Natural killer cell treated with Interleukin-12 subunit alpha and Interleukin-12 subunit beta and Interleukin-15 and Interleukin-18, amount 100 ng/mL, for 72 hours (primary cell): ENCODE measurements around the gene KRTAP5-3. TPM values are rescaled to one million over a fixed set of nuclear protein-coding genes. Genes with fewer than 3 reads are reported as not detected.
"Not testable (repeated sequence)": the region's sequence is repeated elsewhere in the genome, so short reads cannot be mapped to it uniquely, and the experiment has no call there.

Experiments used
- ATAC-seq, 2 donors: fragments of 150-1000 bp; cut with Tn5 transposase in 1 of 2; sonication (Bioruptor Pico), chemical (Tn5 transposase) in 1 of 2; 2 replicates each; pipeline ENCODE4 v1.10.0; 2021
- DNase-seq: peaks from one replicate; pipeline ENCODE4 v3.0.0; 2022; ENCODE audit warnings: low spot score
- H3K27ac Mint-ChIP-seq, 2 donors: 1 replicate in 1 of 2; 2 replicates in 1 of 2; pipeline ENCODE4 v1.8.0; 2022; ENCODE audit warnings: mixed read lengths in 2 of 2, mild to moderate bottlenecking in 1 of 2, moderate library complexity in 1 of 2
- H3K27me3 Mint-ChIP-seq, 2 donors: 1 replicate in 1 of 2; 2 replicates in 1 of 2; pipeline ENCODE4 v1.8.0; 2022; ENCODE audit warnings: mixed read lengths in 2 of 2
- H3K36me3 Mint-ChIP-seq: one replicate; pipeline ENCODE4 v1.8.0; 2022; ENCODE audit warnings: mixed read lengths
- H3K4me1 Mint-ChIP-seq, 2 donors: 1 replicate in 1 of 2; 2 replicates in 1 of 2; pipeline ENCODE4 v1.8.0; 2022; ENCODE audit warnings: low read depth in 2 of 2, mixed read lengths in 2 of 2, mild to moderate bottlenecking in 1 of 2
- H3K4me3 Mint-ChIP-seq: one replicate; pipeline ENCODE4 v1.8.0; 2022; ENCODE audit warnings: mixed read lengths
- H3K9me3 Mint-ChIP-seq: 2 replicates; pipeline ENCODE4 v1.8.0; 2022; ENCODE audit warnings: mixed read lengths
- total RNA-seq, 2 donors: library from RNA; stranded (reverse); gene quantifications; one replicate each; pipeline ENCODE4 v1.2.3, GENCODE V29; 2022

KRTAP5-3 gene
- total RNA-seq, 2 donors from 2014 or later: not detected

DNA sequence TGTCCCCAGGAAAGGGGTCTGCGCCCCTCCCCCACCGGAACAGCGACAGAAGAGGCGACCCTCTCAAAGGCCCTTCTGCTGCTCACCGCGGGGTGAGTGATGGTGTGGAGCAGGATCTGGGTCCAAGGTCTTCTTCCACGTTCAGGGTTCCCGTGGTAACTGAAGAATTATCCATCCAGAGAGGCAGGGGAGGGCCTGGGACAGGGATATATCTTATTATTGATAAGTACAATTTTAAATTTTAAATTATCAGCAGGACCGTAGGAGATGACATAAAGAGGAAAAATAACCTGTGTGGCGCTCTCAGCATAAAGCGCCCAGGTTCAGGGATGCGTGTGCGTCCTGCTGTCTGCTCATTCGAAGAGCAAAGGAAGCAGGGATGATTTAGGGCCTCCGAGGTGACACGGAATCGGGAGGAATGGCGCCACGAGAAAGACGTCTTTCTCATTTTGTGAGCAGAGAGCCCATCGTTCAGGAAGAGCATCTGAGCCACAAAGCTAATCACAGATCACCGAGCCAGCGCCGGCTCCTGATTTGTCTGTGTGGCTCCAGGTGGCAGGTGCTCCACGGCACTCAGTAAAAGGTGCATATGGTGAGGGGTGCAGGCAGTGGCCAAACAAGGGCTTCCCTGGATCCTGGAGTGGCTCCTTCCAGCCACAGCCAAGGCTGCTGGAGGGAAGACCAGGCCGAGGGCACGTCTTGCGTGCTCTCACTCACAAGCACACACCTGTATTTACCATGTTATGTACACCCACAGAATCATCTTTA lies 40.6 kb upstream of the KRTAP5-3 start:
- no peaks in the 10 kb centered on the region for H3K9me3 Mint-ChIP-seq
- H3K27ac Mint-ChIP-seq: no peak overlapping the region
- no peaks in the 10 kb centered on the region for H3K36me3 Mint-ChIP-seq
- ATAC-seq (no peak), DNase-seq (no peak)
- H3K4me1 Mint-ChIP-seq: no peaks in the 10 kb centered on the region
- no peak overlapping the region for H3K4me3 Mint-ChIP-seq
- peaks cover 14 to 16% of the 10 kb centered on the region in 2 donors for H3K27me3 Mint-ChIP-seq

DNA sequence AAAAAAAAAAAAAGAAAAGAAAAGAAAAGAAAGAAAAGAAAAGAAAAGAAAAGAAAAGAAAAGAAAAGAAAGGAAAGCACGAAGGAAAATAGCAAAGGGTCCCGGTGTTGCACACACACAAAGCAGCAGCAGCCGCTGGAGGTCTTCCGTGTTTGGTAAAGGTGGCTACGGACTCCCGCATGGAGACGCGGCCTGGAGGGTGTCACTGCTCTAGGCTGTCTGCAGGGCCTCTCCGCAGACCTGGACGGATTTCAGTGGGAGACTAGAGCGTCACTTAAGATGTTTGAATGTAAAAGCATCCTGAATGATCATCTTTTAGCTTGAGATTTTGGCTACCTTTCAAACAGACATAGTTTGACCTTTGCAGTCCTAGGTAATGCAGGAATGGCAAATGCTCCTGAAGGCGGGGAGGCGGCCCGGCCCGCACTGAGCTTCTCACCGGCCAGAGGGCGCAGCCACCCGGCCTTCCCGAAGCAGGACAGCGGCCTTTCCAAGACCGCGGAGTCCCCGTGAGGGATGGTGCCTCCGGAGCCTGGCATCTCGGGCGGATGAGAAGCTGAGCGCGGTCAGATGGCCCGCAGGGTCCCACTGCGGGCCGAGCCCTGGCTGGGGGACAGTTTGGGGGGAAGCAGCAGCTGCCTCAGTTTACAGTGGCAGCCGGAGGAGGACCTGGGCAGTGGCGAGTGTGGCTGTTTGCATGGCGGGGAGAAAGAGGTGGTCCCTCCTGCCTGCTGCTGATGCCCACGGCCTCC lies 39.8 kb upstream of the KRTAP5-3 start:
- no peak for DNase-seq
- no peaks in the 10 kb centered on the region for H3K9me3 Mint-ChIP-seq
- H3K36me3 Mint-ChIP-seq: no peaks in the 10 kb centered on the region
- no peak overlapping the region for H3K27ac Mint-ChIP-seq
- ATAC-seq: no peak
- H3K4me3 Mint-ChIP-seq: no peak overlapping the region
- peaks cover 11 to 16% of the 10 kb centered on the region in 2 donors for H3K27me3 Mint-ChIP-seq
- no peaks in the 10 kb centered on the region for H3K4me1 Mint-ChIP-seq

DNA sequence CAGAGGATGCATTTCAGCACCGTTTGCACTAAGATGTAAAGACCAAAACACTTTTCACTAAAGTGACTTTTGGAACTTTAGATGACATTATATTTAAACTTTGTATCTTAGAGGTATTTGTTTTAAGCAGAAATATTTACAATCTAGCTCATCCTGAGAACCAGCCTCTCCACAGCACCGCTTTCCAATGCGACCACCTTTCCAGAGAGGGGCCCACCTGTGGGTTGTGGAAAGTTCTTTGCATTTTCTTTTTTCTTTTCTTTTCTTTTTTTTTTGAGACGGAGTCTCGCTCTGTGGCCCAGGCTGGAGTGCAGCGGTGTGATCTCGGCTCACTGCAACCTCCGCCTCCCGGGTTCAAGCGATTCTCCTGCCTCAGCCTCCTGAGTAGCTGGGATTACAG lies 38.3 kb upstream of the KRTAP5-3 start:
- not testable (repeated sequence) for H3K27ac Mint-ChIP-seq, DNase-seq, ATAC-seq

DNA sequence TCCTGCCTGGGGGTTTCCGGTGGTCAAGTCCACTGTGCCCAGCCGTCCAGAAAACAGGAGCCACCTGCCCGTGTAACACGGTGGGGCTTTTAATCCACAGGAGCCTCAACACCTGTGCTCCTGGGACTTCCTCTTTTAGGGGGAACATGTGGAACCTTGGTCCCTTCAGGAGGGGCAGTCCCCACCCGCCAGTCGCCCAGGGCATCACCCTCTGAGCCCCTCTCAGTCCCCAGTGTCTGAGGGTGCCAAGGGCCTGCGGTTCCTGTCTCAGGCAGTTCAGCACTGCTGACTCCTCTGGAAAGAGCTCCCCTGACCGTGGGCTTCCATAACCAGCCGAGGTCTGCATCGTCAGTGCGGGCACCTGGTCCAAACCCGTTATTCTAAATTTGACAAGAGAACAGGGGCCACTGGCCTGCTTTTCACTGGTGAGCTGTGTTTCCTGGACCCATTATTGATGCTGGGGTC lies 37.1 kb upstream of the KRTAP5-3 start:
- Mint-ChIP-seq H3K4me1 (no peaks in the 10 kb centered on the region), H3K9me3 (no peaks in the 10 kb centered on the region), H3K27me3 (peaks cover 0 to 13% of the 10 kb centered on the region in 2 donors), H3K4me3 (no peak overlapping the region), H3K36me3 (no peaks in the 10 kb centered on the region), H3K27ac (no peak overlapping the region)
- no peak for DNase-seq
- ATAC-seq: no peak

More for the DNA sequence above, 38.3 kb upstream of the KRTAP5-3 start:
- H3K4me1 Mint-ChIP-seq, H3K9me3 Mint-ChIP-seq, H3K4me3 Mint-ChIP-seq, H3K36me3 Mint-ChIP-seq: not testable (repeated sequence)
- H3K27me3 Mint-ChIP-seq: peaks cover 8 to 14% of the 10 kb centered on the region in 2 donors

DNA sequence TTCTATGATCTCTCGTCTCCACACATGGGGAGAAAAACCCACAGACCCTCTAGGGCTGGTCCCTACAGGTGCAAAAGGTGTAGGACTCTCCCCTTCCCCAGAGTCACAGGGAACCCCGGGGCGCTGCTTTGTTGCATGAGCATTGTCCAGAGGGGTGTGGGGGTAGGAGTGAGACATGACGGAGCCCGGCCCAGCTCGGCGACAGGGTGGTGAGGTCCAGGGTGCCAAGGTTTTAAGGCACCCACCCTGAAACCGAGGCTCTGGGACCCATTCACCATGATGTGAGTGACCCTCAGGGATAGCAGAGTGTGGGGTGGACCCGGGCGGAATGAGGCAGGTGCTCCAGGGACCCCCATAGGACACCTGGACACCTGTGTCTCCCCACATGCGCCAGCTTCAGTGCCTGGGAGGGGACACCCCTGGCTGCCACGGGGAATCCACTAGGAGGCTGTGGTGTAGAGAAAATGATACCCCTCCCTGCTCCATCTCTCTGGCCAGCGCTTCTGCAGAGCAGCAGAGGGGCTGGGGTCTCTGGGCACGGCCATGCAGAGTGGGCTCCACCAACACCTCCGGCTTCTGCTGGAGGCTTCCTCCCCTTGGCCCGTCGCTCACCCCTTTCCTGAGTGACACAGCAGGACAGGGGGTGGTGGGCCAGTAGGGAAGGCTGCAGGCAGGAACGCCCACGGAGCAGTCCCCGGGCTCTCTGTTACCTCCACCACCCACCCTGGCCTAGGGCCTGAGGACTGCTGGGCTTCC lies 36.5 kb upstream of the KRTAP5-3 start:
- Mint-ChIP-seq H3K27ac (no peak overlapping the region), H3K4me3 (no peak overlapping the region), H3K27me3 (peaks cover 6 to 17% of the 10 kb centered on the region in 2 donors), H3K9me3 (no peaks in the 10 kb centered on the region), H3K4me1 (peaks cover 3 to 4% of the 10 kb centered on the region in 2 donors), H3K36me3 (no peaks in the 10 kb centered on the region)
- ATAC-seq: peak in 1 of 2 donors; percentile 28
- DNase-seq: no peak

DNA sequence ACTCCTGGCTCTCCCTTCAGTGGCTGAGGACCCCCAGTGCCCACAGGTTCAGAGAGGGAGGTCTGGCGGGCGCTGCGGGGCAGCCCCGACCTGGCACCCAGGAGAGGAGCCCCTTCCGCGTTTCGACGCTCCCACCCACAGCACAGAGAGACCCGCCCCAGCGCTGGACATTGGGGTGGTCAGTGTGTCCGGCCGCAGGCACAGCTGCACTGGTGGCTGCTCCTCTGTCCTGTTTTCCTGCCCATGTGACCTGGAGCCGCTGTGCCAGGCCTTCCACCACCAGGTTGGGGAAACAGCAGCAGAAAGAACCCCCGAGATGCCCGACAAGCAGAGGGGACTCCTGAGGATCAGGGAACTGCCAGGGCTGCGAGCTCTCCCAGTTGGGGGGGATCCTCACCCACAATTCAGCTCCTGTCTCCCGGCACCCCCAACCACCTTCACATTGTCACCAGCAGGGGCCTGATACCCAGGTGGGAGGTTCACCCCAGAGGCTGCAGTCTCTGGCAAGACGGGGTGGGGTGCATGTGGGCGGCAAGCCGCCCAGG lies 35.0 kb upstream of the KRTAP5-3 start:
- H3K4me1 Mint-ChIP-seq: peaks cover 3 to 6% of the 10 kb centered on the region in 2 donors

DNA sequence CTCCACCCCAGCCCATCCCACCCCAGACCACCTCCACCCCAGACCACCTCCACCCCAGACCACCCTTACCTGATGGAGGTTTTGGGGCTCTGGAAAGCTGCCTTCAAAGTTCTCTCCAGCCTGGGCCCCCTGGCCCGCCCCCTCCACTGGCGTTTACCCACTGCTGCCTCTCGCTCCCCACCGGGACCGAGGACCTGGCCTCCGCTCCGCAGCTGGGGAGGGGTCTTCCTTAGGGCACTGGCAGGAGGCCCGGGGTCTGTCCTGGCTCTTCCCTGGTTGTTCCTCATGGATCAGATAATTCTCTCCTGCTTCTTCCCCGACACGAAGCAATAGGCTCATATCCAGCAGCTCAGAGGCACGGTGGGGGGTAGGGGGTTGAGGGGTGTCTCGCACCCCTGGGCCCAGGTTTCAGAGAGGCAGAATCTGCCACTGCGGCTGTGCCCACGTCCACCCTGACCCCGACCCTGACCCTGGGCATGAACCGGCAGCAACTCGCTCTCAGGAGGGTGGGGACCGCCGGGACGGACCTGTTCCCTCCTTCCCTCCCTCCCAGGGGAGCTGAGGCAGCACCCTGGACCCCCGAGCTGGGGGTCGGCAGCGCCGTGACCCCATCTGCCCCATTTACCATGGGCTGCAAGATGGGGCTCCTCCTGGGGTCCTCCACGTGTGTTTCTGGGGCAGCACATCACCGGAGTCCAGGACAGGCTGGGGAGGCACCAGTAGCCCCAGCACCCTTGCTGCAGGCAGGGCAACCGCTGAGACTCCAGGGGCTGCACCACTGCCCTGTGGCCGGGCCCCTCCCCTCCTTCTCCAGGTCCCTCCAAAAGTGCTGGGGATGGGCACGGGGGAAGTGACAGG lies 34.3 kb upstream of the KRTAP5-3 start:
- H3K27ac Mint-ChIP-seq: no peak overlapping the region
- no peaks in the 10 kb centered on the region for H3K36me3 Mint-ChIP-seq
- no peaks in the 10 kb centered on the region for H3K9me3 Mint-ChIP-seq
- H3K4me3 Mint-ChIP-seq: no peak overlapping the region
- ATAC-seq (peak in 1 of 2 donors; percentile 45), DNase-seq (no peak)
- peaks cover 3 to 6% of the 10 kb centered on the region in 2 donors for H3K4me1 Mint-ChIP-seq
- peaks cover 10 to 16% of the 10 kb centered on the region in 2 donors for H3K27me3 Mint-ChIP-seq

More for the DNA sequence above, 35.0 kb upstream of the KRTAP5-3 start:
- Mint-ChIP-seq H3K27ac (no peak overlapping the region), H3K9me3 (no peaks in the 10 kb centered on the region), H3K4me3 (no peak overlapping the region), H3K27me3 (peaks cover 10 to 18% of the 10 kb centered on the region in 2 donors), H3K36me3 (no peaks in the 10 kb centered on the region)
- ATAC-seq (no peak), DNase-seq (no peak)

DNA sequence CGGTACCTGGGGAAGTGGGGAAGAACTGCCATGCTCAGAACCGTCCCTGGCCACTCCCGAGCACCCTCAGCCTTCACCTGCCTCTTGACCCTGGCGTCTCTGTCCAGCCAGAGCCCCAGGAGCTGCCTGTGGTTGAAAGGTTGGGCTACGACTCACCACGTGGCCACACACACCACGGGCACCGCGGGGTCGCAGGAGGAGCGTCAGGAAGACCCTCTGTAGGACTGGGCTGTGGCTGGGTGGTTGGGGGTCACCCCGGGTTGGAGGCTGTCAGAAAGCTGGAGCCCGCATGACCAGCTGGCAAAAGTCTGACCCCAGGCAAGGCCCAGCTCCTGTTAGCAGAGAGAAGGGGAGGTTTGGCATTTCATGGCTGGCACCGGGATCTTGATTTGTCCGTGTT lies 32.8 kb upstream of the KRTAP5-3 start:
- H3K27ac Mint-ChIP-seq: no peak overlapping the region
- H3K36me3 Mint-ChIP-seq: no peaks in the 10 kb centered on the region
- peaks cover 3 to 6% of the 10 kb centered on the region in 2 donors for H3K4me1 Mint-ChIP-seq
- H3K27me3 Mint-ChIP-seq: peaks cover 10 to 16% of the 10 kb centered on the region in 2 donors
- no peak overlapping the region for H3K4me3 Mint-ChIP-seq
- DNase-seq: no peak
- ATAC-seq: no peak
- no peaks in the 10 kb centered on the region for H3K9me3 Mint-ChIP-seq

DNA sequence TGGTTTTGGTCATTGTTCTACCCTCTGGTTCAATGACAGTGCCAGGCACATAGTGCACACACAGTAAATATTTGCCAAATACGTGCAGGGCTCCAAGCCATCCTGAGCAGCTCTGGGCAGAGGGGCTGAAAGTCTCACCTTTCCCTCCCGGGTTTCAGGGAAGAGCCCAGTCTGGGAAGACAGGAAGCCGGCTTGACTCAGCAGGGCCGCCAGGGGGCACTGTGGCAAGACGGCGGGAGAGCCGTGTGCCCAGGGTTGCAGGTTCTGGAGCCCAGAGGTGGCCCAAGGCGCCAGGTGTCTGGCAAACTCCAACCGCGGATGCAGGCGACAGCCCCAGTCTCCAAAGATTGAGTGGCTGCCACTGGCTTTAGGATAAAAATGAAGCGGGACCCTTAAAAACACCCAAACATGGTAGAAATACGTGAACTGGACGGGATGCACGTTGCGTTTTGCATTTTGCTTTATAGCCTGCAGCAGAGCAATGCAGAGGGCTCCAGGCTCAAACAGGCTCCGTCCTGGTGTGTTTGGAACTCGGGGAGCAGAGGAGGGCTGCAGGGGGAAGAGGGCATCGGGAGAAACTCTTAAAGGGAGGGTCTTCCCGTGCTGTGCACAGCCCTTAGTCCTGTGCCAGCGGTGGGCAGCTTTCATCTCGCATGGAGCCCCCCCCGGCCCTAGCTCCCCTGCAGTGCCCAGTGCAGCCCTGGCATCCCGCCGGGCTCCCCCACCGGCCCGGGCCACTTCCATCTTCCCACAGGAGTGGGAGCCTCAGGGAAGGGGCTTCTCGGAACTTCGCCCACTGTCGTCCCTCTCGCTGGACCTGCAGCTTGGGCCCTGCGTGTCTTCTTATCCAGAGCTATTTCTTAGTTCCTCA lies 32.0 kb upstream of the KRTAP5-3 start:
- Mint-ChIP-seq H3K27ac (no peak overlapping the region), H3K36me3 (no peaks in the 10 kb centered on the region), H3K27me3 (peaks cover 16 to 20% of the 10 kb centered on the region in 2 donors), H3K4me3 (no peak overlapping the region), H3K9me3 (no peaks in the 10 kb centered on the region), H3K4me1 (peaks cover 3 to 6% of the 10 kb centered on the region in 2 donors)
- DNase-seq: no peak
- no peak for ATAC-seq

DNA sequence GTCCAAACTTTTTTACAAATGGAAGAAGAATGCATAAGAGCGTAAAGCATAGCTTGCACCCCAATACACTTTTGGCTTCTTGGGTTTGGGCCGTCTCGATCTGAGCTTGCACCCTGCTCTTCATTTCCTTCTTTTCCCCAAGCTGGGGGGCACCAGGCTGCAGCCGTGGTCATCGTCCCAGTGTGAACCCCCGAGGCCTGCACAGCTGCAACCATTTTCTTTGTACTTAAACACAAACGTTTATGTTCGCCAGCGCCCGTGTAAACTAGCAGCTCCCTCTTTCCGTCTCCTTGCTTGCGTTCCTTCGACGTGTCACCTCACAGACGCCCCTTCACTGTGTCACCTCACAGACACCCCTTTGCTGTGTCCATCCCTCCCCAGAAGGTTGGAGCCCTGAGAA lies 31.4 kb upstream of the KRTAP5-3 start:
- ATAC-seq: no peak
- no peaks in the 10 kb centered on the region for H3K9me3 Mint-ChIP-seq
- no peak overlapping the region for H3K4me3 Mint-ChIP-seq
- H3K36me3 Mint-ChIP-seq: no peaks in the 10 kb centered on the region
- H3K27ac Mint-ChIP-seq: no peak overlapping the region
- H3K27me3 Mint-ChIP-seq: peaks cover 22% of the 10 kb centered on the region in 2 donors
- DNase-seq: no peak
- H3K4me1 Mint-ChIP-seq: peaks cover 3 to 6% of the 10 kb centered on the region in 2 donors

DNA sequence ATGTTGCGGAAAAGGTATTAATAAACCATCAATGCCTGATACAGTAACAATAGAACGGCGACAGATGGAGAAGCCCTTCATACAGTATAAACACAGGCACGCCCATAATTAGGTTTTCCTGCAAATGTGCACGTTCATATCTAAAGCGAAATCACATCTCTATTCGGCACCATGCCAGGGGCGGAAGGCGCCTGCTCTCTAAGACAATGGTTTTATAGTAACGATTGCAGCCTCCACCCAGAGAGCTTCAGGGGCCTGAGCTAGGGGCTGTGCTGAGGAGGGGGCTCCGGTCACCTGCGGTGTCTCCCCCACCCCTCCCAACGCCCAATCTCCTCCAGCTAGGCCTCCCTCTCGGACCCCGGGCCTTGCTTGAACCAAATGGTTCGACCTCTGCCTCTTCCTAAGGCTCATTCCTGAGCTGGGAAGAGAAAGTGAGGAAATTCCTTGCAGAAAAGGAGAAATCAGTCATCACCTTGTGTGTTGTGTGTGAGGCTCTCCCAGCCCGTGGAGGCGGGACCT lies 30.9 kb upstream of the KRTAP5-3 start:
- Mint-ChIP-seq H3K4me1 (peaks cover 3 to 6% of the 10 kb centered on the region in 2 donors), H3K27ac (no peak overlapping the region), H3K36me3 (no peaks in the 10 kb centered on the region), H3K27me3 (peaks cover 19 to 22% of the 10 kb centered on the region in 2 donors), H3K9me3 (no peaks in the 10 kb centered on the region), H3K4me3 (no peak overlapping the region)
- no peak for DNase-seq
- no peak for ATAC-seq

DNA sequence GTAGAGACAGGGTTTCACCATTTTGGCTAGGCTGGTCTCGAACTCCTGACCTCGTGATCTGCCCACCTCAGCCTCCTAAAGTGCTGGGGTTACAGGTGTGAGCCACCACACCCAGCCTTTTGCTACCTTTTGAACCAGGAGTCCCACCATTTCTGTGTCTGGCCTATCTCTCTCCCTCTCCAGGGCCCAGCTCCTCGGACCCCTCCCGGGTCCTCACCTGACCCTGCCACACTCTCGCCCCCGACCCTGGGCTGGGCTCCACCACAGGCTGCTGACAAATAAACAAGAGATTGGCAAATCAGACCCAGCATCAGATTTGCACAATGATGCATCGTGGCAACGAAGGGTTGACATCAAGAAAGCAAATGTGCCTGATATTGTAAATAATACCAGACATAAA lies 30.1 kb upstream of the KRTAP5-3 start:
- H3K27ac Mint-ChIP-seq: no peak overlapping the region
- no peak overlapping the region for H3K4me3 Mint-ChIP-seq
- peaks cover 3 to 6% of the 10 kb centered on the region in 2 donors for H3K4me1 Mint-ChIP-seq
- no peaks in the 10 kb centered on the region for H3K9me3 Mint-ChIP-seq
- DNase-seq (no peak), ATAC-seq (no peak)
- peaks cover 23 to 24% of the 10 kb centered on the region in 2 donors for H3K27me3 Mint-ChIP-seq
- no peaks in the 10 kb centered on the region for H3K36me3 Mint-ChIP-seq
